Activated CD4-positive, alpha-beta T cell treated with anti-CD3 and anti-CD28 coated beads for 4 hours (primary cell): ENCODE data around the gene EPB41L2.

ENCODE experiments used
- DNase-seq, 2 donors: peaks; one replicate each; pipeline ENCODE4 v3.0.0-alpha.2; 2020

EPB41L2 gene

DNA sequence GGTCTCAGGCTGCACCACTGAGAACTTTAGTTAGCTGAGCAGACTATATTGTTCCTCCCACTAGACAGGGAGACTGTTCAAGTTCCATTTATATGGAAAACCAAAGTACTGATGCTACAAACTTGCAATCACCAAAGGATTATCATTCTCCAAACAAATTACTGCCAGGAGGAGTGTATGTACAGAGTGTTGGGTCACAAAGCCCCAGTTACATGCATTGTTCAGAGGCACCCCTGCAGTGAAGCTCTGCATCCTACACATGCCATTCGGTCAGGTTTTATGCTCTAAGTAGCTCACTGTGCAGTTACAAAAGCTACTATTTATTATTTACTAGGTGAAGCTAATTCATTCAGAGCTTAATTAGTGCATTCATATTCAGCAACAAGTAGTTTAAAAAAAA, 160.0 kb downstream of the EPB41L2 start:
- DNase-seq: no peak

DNA sequence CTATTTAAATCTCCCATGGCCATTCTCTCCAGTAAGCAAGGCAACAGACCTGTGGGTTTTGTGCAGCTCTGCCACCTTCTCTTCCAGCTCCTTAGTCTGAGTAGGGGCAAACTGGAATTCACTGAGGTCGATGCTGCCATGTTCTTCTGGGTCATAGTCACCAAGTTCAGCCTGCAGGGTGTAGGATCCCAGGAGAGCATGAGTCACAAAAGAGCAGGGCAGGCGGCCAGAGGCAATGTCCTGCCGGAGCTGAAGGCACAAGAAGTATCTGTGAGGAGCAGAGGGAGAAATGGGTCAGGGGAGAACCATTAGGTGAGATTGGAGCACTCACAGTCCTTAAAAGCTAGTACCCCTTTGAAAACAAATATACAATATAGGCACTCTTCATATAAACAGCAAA, 162.1 kb downstream of the EPB41L2 start:
- DNase-seq: no peak

DNA sequence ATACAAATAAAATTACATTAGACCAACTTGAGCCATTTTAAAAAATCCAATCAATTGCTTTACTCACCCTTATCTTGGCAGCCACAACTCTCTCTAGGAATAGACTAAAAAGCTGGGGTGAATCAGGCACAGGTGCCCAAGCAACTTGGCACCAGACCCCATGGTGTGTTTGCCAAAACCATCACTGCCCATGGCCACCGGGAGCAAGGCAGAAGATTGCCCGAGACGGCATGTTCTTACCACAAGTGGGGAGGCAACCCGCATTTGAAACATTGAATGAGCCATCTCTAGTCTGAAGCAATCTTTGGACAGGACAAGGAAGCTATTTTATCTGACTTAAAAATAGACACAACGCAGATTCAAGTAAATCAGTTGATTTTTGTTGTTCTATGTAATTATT, 166.8 kb downstream of the EPB41L2 start:
- DNase-seq: no peak

DNA sequence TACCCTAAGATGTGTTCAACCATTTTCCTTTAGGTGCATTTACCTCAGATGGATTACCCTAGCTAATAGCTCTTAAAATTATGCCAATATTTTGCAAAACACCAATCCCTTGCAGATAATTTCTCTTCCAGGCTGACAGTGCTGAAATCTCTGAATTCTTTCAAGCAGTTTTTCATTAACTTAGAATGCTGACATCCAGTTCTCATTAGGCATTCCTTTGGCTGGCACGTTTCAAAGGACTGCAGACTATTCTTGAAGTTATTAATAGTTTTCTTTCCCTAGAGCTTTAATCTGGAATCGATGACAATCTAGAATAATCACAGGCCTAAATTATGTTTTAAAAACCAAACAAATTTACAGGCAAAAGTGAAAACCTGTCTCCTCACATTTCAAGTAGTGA, 167.5 kb downstream of the EPB41L2 start:
- DNase-seq: no peak

DNA sequence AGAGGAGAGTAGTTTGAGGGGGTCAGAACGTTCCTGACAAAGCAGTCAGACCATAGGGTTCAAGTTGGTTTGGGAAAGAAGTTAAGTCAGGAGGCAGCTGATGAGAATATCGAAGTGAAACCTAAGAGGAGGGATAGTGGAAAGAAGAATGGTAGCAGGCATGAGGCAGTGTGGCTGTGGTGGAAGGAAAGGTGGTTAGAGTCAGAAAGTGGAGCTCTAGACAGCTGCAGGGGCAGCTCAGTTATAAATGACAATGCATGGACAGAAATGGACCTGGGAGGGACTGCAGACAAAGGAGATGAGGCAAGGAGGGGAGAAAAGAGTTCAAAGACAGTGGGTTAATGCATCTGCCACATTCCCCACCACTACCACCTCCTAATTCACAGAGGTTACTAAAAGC, 169.3 kb downstream of the EPB41L2 start:
- no peak for DNase-seq

DNA sequence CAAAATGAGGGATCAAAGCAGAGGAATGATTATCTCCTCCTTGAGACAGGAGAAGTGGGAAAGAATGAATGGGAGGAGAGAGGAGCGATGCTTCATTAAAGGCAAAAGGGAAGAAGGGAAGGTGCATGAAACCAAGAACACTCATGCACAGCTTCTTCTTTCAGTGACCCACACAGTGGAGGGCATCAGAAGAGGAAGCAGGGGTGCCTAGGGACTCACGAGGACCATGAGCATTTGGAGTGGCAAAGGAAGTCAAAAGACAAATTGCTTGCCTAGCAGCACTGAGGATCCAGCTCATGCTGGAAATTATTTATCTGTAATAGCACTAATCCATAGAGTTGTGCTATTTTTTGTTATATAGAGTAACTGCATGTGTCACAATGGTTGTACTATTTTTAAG, 169.8 kb downstream of the EPB41L2 start:
- DNase-seq: no peak

DNA sequence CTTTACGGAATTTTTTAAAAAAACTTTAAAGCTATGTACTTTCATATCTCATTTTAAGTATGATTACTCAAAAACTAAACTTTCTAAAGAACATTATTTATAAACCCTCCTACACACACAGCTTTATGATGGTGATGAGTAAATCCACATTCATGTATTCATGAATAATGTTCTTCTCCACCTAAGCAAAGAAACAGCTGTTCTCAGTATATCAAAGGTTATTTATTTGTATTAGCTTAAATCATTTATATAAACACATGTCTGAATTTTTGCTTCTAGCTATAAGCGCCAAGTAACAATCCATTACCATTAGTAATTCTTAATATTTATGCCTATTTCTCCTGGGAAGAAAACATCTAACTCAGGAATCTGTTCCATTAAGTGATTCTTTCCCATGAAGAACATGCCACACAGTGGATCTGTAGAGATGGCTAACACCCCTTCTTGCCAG, 172.5 kb downstream of the EPB41L2 start:
- DNase-seq: no peak

DNA sequence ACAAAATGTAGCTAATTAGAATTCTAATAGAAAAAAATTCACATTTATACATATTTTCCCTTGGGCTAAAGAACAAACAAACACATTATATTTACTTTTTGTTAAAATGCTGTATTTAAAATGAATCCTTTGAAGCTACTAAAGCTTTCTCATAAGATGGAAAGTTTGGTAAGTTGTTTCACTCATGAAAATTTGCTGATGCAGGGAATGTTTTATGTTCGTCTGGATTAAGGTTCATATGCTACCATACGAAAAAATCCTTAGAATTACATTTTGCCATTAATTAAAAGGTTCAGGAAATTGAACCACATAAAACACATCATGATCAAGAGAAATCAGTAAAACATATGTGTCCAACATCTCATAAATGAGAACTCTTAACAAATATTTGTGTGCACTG, 173.6 kb downstream of the EPB41L2 start:
- DNase-seq: no peak

DNA sequence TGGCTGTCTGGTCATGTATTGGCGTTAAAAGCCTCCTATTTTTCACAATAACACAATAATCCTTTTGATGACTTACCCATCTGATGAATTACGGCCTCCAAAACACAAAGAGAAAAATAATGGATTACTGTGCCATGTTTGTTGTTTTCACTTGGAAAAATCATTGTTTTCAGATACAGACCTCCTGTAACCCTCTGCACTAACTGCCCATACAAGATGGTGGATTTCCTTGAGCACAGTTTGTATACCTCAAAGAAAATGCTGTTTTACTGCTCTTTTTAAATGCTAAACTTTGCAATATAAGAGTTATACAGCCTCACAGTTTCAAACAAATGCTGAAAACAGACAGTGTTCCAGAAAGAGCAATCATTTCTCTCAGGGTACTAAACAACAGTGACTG, 174.8 kb downstream of the EPB41L2 start:
- DNase-seq: no peak

DNA sequence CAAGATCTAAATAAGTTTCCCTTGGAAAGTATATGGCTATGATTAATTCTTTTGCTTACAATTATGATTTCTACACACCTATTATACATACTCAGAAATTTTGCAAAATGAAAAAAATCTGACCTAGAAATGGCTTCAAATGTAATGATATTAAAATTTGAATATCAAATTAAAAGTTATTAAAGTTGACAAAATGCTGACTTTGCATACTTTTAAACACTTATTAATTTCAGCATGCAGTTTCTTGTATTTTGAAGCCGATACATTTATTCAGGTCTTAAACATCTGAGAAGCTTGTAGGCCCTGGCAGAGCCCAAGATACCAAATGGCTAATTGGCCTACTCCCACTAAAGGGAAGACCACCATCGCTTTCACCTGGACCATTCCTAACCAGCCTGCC, 176.1 kb downstream of the EPB41L2 start:
- no peak for DNase-seq

DNA sequence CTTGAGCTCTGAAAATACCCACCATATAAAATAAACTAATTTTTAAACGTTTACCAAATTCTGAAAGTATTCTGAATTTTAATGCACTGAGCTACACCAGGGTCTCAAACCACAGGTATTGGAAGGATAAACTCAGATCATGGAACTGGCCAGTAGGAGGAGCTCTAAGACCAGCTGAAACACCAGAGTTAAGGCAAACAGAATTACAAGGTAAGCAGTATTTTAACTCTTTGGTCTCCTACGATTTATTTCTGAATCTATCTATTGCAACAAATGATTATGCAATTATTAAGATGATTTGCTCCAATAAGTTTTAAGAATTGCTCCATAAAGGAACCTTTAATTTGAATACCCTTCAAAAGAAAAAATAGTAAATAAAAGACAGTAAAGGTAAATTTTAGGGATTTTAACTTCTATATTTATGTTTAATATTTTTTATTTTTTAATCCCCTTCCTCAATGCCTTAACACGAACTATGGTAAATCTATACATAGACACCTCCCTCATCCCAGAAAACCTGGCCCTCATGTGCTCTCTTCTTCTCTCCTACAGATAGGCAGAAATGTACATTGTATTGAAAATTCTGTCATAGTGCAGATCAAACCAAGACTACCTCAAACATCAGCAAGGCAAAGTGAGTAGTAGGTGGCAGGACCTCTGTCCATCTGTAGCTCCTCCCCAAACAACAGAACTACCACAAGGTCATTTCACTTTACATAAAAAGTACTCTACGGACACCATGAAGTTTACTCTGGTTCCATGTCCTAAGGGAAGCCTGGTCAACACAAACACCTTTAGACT, 177.5 kb downstream of the EPB41L2 start:
- peak; percentile 68 to 82 for DNase-seq

DNA sequence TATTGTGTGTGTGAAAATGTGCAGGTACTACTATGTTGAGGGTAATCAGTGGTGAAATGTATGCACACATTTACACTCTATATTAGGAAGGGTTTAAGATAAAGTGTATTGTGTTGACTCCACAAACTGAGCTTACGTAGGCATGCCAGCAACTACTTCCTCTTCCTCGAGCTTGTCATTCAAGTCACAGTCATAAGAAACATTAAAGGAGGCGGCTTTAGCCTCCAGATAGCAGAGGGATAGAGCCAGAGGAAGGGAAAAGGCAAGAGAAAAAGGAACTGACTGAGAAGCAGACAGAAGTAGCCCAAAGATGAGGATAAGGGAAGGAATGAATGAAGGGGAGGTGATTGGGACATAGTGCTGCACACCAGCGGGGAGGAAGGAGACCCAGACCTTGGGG, 180.7 kb downstream of the EPB41L2 start:
- DNase-seq: no peak

DNA sequence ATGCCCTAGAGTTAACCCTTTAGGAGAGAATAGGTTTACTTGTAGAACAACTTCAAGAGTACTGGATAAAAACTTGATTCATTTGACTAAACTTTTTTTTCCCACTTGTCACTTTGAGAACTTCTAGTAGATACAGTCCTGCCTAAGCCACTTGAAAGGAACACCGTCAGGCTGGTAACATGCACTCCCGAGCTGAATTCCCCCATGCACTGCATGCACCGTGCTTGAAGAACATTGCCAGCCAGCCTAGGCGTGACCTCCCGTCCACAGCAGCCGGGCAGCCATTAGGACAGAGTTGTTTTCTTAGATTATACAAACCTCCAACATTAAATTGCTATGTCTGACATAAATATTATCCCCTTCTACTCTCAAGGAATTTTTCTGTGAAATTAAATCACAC, 183.2 kb downstream of the EPB41L2 start:
- no peak for DNase-seq

DNA sequence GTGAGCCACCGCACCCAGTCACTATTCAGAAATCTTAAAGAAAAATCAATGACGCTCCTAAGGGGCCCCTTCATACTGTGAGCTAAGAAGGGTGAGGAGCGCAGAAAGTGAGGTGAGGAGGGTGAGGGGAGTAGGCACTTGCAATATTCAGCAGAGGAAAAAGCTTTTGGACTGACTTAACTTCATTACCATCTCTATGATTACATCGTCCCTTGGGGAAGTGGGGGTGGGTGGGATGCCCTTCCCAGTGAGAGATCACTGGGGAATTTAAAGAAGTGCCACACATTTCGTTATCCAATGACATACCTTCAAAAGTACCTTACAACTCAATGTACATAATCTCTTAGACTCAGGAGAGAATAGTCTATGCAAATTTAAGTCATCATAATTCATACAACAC, 189.3 kb downstream of the EPB41L2 start:
- no peak for DNase-seq

DNA sequence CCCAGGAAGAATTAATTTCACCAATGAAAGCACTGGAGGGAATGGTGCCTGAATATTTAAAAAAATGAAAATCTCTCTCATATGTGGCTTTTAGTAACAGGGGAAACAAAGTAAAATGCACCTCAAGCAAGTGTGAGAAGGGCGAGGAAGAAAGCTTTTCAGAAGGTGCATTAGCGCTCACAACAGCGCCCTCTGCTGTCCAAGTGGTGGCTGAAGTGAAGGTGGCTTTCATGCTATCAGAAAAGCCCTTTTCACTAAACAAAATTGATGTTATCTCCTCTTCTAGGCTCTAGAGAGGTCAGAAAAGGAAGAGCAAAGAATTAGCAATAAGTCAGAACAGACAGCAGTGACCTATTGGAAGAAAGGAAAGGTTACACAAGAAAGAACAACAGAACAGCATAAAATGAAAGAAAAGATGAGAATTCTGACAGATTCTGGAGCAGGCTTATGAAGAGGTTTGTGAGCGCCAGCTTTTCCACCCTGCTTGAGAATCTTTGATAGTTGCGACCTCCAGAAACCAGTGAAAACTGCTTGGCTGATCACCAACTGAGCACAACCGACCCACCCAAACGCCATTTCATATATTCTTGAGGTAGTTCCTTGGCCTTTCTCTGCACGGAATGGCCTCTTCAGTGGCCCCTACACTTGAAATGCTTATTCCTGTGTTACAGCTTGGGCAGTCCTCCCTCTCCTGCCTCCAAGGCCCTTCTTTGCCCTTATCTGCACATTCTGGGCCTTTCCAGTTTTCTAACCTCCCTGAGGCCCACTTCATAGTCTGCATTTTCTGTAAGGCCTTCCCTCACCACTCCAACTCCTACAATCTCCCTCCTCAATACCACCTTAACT, 190.6 kb downstream of the EPB41L2 start:
- DNase-seq: peak; percentile 67 to 73

DNA sequence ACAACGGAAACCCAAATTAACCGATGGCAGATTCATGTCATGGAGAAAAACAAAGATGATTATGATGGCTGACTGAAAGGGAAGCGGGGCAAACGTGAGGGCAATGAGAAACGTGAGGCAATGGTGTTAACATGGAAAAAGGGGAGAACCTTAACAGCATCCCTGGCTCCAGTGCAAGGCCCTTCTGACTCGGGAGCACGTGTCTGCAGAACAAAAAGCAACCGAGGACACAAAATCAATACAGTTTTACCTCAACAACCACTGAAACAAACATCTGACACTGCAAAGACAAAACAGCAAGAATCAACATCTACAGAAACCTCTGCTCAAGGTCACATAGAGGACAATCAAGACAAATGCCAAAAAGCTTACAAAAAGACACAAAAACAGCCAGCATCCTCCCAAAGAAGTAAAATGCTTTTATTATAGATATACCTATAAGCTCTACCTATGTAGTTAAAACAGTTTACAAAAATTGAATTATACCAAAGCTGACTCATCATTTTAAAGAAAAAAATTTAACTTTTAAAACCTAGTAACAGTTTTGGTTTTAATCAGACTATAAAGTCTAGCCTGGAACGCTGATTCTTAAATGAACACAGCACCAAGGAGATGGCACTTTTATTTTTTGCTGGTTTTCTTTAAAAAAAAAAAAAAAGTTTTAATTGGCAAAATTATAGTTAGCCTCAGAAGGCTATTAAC, 192.7 kb downstream of the EPB41L2 start:
- no peak for DNase-seq

DNA sequence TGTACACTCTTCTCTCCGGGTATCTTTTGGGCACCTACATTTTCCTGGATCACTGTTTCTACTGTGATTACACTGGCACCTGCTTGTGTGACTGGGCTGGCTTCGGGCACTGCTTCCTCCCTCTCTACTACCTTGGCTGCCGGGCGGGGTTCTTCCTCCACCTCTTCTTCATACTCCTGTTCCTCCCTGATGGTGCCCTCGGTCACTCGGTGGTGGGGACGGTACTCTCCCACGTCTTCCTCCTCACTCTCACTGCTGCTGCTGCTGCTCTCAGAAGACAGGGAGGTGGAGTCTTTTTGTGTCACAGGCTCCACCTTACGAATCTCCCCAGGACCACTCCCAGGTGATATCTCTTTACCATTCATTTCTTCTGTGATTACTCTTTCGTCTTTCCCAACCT, 193.4 kb downstream of the EPB41L2 start:
- DNase-seq: no peak

DNA sequence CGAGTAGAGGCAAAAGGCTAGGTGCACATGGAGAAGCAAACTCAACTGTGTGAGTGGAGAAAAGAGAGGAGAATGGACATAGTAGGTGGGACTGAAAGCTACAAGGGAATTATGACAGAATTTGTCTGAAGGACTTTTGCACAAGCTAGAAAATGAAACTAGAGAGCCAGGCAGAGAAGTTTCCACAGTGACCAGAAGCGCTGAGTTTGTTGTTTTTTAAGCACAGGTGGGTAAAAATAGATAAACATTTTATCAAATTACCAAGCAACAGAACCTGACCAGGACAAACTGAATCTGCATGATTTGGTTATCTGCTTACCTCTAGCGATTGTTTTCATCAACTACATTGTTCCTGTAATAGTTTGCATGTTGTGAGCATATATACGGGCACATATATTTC, 197.3 kb downstream of the EPB41L2 start:
- no peak for DNase-seq

DNA sequence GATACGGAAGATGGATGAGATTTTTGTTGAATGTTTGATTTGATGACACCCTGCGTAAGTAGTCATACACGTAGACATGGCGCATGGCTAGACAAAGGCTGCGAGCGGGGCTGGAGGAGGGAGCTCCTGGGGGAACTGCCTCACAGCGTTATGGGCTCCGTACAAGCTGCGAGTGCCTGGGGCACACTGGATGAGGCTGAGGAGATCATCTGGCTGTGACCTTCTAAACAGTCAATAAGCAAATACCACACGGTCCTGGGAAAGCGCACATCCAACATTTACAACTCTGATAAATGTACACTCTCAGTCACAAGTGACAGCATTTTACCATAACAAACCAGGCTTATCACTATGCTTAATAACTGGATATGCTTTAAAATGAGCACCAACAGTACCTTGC, 198.7 kb downstream of the EPB41L2 start:
- no peak for DNase-seq

DNA sequence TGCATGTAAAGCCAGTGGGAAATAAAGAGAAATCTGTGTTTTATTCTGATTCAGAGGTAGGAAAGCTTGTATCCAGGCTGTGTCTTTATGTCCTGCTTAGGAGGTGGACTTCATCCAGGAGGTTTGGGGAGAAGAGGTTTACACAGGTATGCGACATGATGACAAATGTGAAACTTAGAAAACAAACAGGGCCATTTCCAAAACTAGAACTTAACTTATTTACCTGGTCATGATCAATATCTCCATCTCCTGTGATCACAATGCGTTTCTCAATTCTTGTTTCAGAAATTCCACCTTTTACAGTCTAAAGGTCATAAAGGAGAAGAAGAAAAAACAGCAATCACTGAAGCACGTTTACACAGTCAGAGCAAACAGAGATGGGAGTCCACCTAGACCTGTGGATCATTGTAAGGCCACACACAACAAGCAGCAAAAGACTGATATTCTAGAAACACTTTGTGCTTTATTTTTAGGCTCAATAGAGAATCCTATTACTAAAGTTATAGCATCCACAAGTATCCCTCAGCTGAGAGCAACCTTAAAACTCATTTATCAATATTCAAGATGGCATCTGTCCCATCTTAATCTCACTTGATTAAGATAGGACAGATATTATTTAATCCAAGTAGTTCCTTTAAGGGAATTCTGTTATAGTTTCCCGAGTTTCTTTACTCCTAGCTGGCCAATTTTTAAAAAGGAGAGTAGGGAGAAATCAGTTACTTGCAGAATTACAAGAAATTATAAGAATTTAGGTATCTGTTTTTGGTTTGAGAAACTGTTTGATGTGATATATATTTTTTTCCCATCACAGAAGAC, 199.4 kb downstream of the EPB41L2 start:
- DNase-seq: no peak

DNA sequence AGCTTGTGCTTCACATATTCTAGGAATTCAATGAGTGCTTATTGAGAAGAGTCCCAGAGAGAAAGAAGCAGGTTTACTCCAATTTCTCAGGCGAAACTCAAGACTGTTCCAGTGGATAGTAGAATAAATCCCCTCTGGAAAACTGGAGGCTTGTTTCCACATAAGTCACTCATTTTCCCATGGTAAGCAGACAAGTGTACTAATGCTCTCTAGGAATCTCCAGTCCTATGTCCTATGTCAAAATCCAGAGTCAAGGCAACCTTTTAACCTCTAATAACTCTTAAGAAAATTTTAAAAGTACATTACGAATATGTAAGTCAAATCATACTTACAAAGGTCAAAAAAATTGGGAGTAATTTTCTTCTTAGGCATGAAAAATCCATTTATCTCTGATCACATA, 200.7 kb downstream of the EPB41L2 start:
- DNase-seq: no peak

DNA sequence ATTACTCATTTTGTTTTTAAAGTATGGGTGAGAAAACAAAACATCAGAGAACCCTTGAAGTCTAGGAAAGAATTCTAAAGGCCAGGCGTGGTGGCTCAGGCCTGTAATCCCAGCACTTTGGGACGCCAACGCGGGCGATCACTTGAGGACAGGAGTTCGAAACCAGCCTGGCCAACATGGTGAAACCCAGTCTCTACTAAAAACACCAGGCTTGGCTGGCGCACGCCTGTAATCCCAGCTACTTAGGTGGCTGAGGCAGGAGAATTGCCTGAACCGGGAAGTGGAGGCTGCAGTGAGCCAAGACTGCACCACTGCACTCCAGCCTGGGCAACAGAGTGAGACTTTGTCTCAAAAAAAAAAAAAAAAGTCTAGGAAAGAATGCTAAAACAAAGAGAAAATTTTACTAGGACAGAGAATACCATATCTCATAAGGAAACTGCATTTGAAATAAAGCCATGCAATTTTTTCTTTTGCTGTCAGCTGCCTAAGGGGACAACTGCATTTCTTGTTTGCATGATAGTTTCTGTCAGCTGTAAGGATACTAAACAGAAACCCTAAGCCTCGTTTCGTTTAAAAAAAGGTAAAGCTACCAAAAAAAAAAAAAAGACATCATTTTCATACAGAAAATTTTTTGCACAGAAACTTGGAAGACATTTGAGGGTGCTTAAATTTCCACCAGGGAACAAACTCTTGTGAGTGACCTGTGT, 203.7 kb downstream of the EPB41L2 start:
- no peak for DNase-seq
